HCT116 (cell line): ENCODE measurements around the gene DOCK1. TPM values are rescaled to one million over a fixed set of nuclear protein-coding genes. Genes with fewer than 3 reads are reported as not detected.

Experiments
- ATAC-seq: fragments of 200-7000 bp; cut with Tn5 transposase; 2 replicates; pipeline ENCODE4 v1.9.1; 2020; ENCODE audit warnings: mild to moderate bottlenecking, moderate library complexity
- BruUV-seq: library from RNA; stranded (reverse); fragments of 400-500 nt; replicated peaks from 2 replicates; lab custom pipeline; 2021; lab: Mats Ljungman, UMichigan
- CTCF ChIA-PET: fragments of 300-600 bp; sonication (Branson Sonifier 250); formaldehyde crosslinking; loops from one replicate; lab custom pipeline; 2021; ENCODE audit warnings: antibody characterized with exemption; lab: Charles Lee
- POLR2A ChIA-PET: fragments of 300-600, 350-600 bp; sonication (Branson Sonifier 250); formaldehyde crosslinking; loops from one replicate; lab custom pipeline; 2021; ENCODE audit warnings: antibody characterized with exemption; lab: Charles Lee
- RAD21 ChIA-PET, 2 experiments: fragments of 300-600 bp; sonication (Branson Sonifier 250); formaldehyde crosslinking; loops; one replicate each; lab custom pipeline; 2023; ENCODE audit warnings: low total read pairs in 2 of 2; ENCODE audit not compliant: uncharacterized antibody in 2 of 2, unreplicated experiment in 2 of 2, low non-redundant PET in 1 of 2; lab: Charles Lee
- DNase-seq: peaks from one replicate; pipeline ENCODE4 v3.0.0-alpha.2; 2010; ENCODE audit warnings: low read depth, low spot score
- H2AFZ ChIP-seq: fragments of 200-600 bp; shearing (Covaris generic), sonication (generic); 2 replicates; pipeline ENCODE4 v1.6.1; 2017; ENCODE audit warnings: low read depth, mixed run types, mixed read lengths, antibody characterized with exemption, low read length; ENCODE audit not compliant: poor library complexity, severe bottlenecking
- H3K27ac ChIP-seq: 2 replicates; pipeline ENCODE4 v1.5.1; 2012; ENCODE audit warnings: low read depth, low read length
- H3K27me3 ChIP-seq: fragments of 200-600 bp; sonication (generic); 2 replicates; pipeline ENCODE4 v1.6.1; 2016; ENCODE audit warnings: mixed run types, low read length, mixed read lengths; ENCODE audit not compliant: insufficient read depth
- H3K36me3 ChIP-seq, 2 experiments: fragments of 200-500 bp in 1 of 2; fragments of 200-600 bp in 1 of 2; sonication (Bioruptor generic) in 1 of 2; sonication (generic) in 1 of 2; 2 replicates each; pipeline versions ENCODE4 v1.5.1 to v1.6.1; 2014 to 2016; ENCODE audit warnings: low read length in 2 of 2, inconsistent platforms in 1 of 2, mixed read lengths in 1 of 2, mixed run types in 1 of 2; ENCODE audit not compliant: insufficient read depth in 2 of 2, control insufficient read depth in 1 of 2
- H3K4me1 ChIP-seq, 2 experiments: fragments of 200-600 bp in 1 of 2; sonication (generic) in 1 of 2; 2 replicates each; pipeline versions ENCODE4 v1.5.1 to v1.6.1; 2012 to 2017; ENCODE audit warnings: low read length in 2 of 2, inconsistent platforms in 1 of 2, mild to moderate bottlenecking in 1 of 2, mixed read lengths in 1 of 2, mixed run types in 1 of 2, moderate library complexity in 1 of 2; ENCODE audit not compliant: insufficient read depth in 2 of 2, control insufficient read depth in 1 of 2
- H3K4me2 ChIP-seq: fragments of 200-600 bp; sonication (generic); 2 replicates; pipeline ENCODE4 v1.6.1; 2017; ENCODE audit warnings: mixed run types, low read length, mixed read lengths
- H3K4me3 ChIP-seq, 2 experiments: fragments of 200-600 bp in 1 of 2; sonication (generic) in 1 of 2; replicated peaks in 1 of 2; 2 replicates each; pipeline ENCODE4 v1.5.1; 2011 to 2016; ENCODE audit warnings: low read length in 2 of 2, control low read depth in 1 of 2, low read depth in 1 of 2, mild to moderate bottlenecking in 1 of 2, mixed read lengths in 1 of 2, mixed run types in 1 of 2
- H3K79me2 ChIP-seq: fragments of 200-600 bp; sonication (generic); 2 replicates; pipeline ENCODE4 v1.6.1; 2017; ENCODE audit warnings: mild to moderate bottlenecking, mixed run types, low read length, moderate library complexity, mixed read lengths; ENCODE audit not compliant: insufficient read depth
- H3K9ac ChIP-seq: fragments of 200-600 bp; sonication (generic); 2 replicates; pipeline ENCODE4 v1.6.1; 2016; ENCODE audit warnings: low read length, mixed read lengths
- H3K9me2 ChIP-seq: fragments of 200-600 bp; sonication (generic), shearing (Covaris generic); 2 replicates; pipeline ENCODE4 v1.6.1; 2017; ENCODE audit warnings: mixed run types, mild to moderate bottlenecking, moderate library complexity; ENCODE audit not compliant: insufficient read depth
- H3K9me3 ChIP-seq, 2 experiments: fragments of 200-500 bp in 1 of 2; fragments of 200-600 bp in 1 of 2; sonication (Bioruptor generic) in 1 of 2; sonication (generic) in 1 of 2; 2 replicates each; pipeline ENCODE4 v1.6.1; 2014 to 2017; ENCODE audit warnings: low read length in 2 of 2, mixed read lengths in 2 of 2, inconsistent platforms in 1 of 2, low read depth in 1 of 2, mild to moderate bottlenecking in 1 of 2, mixed run types in 1 of 2, moderate library complexity in 1 of 2; ENCODE audit not compliant: control insufficient read depth in 1 of 2, insufficient read depth in 1 of 2
- H4K20me1 ChIP-seq: fragments of 200-600 bp; sonication (generic), shearing (Covaris generic); 2 replicates; pipeline ENCODE4 v1.6.1; 2017; ENCODE audit warnings: mixed run types, mild to moderate bottlenecking, moderate library complexity; ENCODE audit not compliant: insufficient read depth
- CTCF ChIP-seq, 3 experiments: fragments of 200-600 bp in 1 of 3; sonication (generic) in 1 of 3; IDR thresholded peaks in 2 of 3; conservative IDR thresholded peaks in 1 of 3; 2 replicates each; pipeline ENCODE4 v1.5.1; 2012 to 2017; ENCODE audit warnings: low read depth in 2 of 3, low read length in 2 of 3, antibody characterized with exemption in 1 of 3, borderline replicate concordance in 1 of 3, control low read depth in 1 of 3, mild to moderate bottlenecking in 1 of 3, mixed read lengths in 1 of 3, mixed run types in 1 of 3, moderate library complexity in 1 of 3; ENCODE audit not compliant: insufficient read depth in 1 of 3
- ELF1 ChIP-seq: IDR thresholded peaks from 2 replicates; pipeline ENCODE4 v1.6.1; 2012; ENCODE audit warnings: low read depth, borderline replicate concordance
- RAD21 ChIP-seq: IDR thresholded peaks from 2 replicates; pipeline ENCODE4 v1.6.1; 2012; ENCODE audit warnings: low read depth, mild to moderate bottlenecking
- ZFX ChIP-seq: fragments of 450-650 bp; IDR thresholded peaks from 2 replicates; pipeline ENCODE4 v1.6.1; 2017
- intact Hi-C: fragments of 100-400 bp; cut with micrococcal nuclease; formaldehyde crosslinking; loops from 2 replicates; pipeline ENCODE4 v1.10.0; 2022
- total RNA-seq: library from RNA; stranded (reverse); gene quantifications from one replicate; pipeline ENCODE4 v1.2.1, GENCODE V29; 2021; ENCODE audit not compliant: unreplicated experiment
- TF ChIP-seq, protein P1 (sequence below): IDR thresholded peaks from 2 replicates; pipeline ENCODE4 v1.6.1; 2012

DOCK1 gene
- total RNA-seq, 1 experiment from 2014 or later, result 46.5 TPM

DNA sequence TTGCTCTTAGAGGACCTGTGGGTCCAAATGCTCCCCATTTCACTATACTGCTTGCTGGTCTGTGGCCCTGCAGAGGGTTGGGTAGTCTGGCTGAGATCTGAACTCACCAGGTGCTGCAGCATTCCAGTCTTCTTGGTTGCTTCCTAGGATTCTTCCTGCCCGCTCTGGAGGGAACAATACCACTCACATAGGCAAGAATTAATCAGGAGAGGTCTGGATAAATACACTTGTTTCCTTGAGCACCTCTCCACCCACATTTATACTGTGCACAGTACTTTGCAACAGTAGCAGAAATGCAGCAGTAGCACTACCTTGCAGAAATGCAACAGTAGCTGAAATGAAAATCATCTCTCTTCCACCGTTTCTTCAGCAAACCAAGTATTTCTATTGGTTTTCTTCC lies 165.9 kb downstream of the DOCK1 start:
- Histone ChIP-seq H3K9me2 (no peaks in the 10 kb centered on the region), H3K27ac (no peak overlapping the region), H4K20me1 (no peaks in the 10 kb centered on the region), H3K27me3 (no peaks in the 10 kb centered on the region), H3K9me3 (no peaks in the 10 kb centered on the region), H2AFZ (no peak overlapping the region), H3K79me2 (no peaks in the 10 kb centered on the region), H3K36me3 (no peaks in the 10 kb centered on the region), H3K4me2 (no peak overlapping the region), H3K4me3 (no peak overlapping the region), H3K4me1 (no peaks in the 10 kb centered on the region), H3K9ac (no peak overlapping the region)
- no peak for ATAC-seq
- DNase-seq, result no peak
- intact Hi-C loops, result no loop called here
- ChIA-PET CTCF (no interaction called here), POLR2A (no interaction called here), RAD21 (no interaction called here)
- no TSS peak for BruUV-seq
- TF ChIP-seq ELF1, result no peak
- no peak for TF ChIP-seq CTCF (IDR thresholded peaks at IDR 0.05 in 2 of 3, conservative IDR thresholded peaks at IDR 0.05 in 1 of 3; ENCODE audit: borderline replicate concordance in 1 of 3, insufficient read depth in 1 of 3, low read depth in 2 of 3, low read length in 2 of 3)

DNA sequence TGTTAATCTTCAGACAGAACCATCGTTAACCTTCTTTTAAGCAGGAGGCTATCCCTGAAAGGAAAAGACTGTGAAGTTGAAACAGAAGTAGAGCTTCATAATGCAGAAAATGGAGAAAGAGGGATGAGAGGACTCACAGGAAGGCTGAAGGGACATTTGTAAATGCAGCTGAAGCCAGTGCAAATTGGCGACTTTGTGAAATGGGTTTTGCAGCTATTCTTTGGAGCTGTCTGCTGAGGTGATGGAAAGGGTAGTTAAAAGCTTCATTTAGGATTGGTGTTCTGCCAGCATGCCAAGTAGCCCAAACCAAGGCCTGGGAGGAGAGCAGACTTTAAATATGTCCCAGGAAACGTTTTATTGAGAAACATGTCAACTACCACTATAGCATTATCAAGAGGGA lies 168.4 kb downstream of the DOCK1 start:
- Histone ChIP-seq H3K9me2 (no peaks in the 10 kb centered on the region), H4K20me1 (no peaks in the 10 kb centered on the region), H3K27me3 (no peaks in the 10 kb centered on the region), H2AFZ (no peak overlapping the region), H3K4me2 (no peak overlapping the region), H3K9me3 (no peaks in the 10 kb centered on the region), H3K4me1 (no peaks in the 10 kb centered on the region), H3K4me3 (no peak overlapping the region), H3K27ac (no peak overlapping the region), H3K9ac (no peak overlapping the region), H3K36me3 (no peaks in the 10 kb centered on the region), H3K79me2 (no peaks in the 10 kb centered on the region)
- intact Hi-C loops, result no loop called here
- CTCF ChIA-PET, result no interaction called here
- BruUV-seq, result no TSS peak
- RAD21 ChIA-PET, result no interaction called here
- POLR2A ChIA-PET, result no interaction called here
- DNase-seq, result no peak
- TF ChIP-seq, protein P1, sequence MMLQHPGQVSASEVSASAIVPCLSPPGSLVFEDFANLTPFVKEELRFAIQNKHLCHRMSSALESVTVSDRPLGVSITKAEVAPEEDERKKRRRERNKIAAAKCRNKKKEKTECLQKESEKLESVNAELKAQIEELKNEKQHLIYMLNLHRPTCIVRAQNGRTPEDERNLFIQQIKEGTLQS, result no peak
- no peak for TF ChIP-seq ZFX
- no peak for TF ChIP-seq RAD21
- no peak for ATAC-seq
